ENCODE results near the gene FAM217B. TPM values are rescaled to one million over a fixed set of nuclear protein-coding genes. Genes with fewer than 3 reads are reported as not detected.

FAM217B gene
- total RNA-seq (2014; rRNA removed; shearing (Covaris generic)), result 9.0 and 12.6 TPM in 2 replicates

- DNase-seq (ENCODE audit: low read depth), result peak; percentile 98
Observed at GRCh38 chr20:59940129-59940955, at the start of gene FAM217B, which contains the start of gene PPP1R3D. TSS of gene FAM217B (plus strand) at chr20:59940389. CDS start at chr20:59943944, 3,555 bp downstream. TSS of gene PPP1R3D (minus strand) at chr20:59940305. CDS start at chr20:59939931, 374 bp downstream.

- no peak for DNase-seq (ENCODE audit: low read depth)
Observed at GRCh38 chr20:59891581-59891980, 48.6 kb upstream of the FAM217B start.

GRCh38 chr20:59895908-59896307 lies 44.3 kb upstream of the FAM217B start:
- no peak for DNase-seq (ENCODE audit: low read depth)

- no peak for DNase-seq (ENCODE audit: low read depth)
Observed at GRCh38 chr20:59902470-59902869, 37.7 kb upstream of the FAM217B start.

- DNase-seq (ENCODE audit: low read depth), result no peak
Observed at GRCh38 chr20:59903621-59904020, 36.6 kb upstream of the FAM217B start.

- no peak for DNase-seq (ENCODE audit: low read depth)
Observed at GRCh38 chr20:59908855-59909254, 31.3 kb upstream of the FAM217B start.

- no peak for DNase-seq (ENCODE audit: low read depth)
Observed at GRCh38 chr20:59911041-59911440, 29.1 kb upstream of the FAM217B start.

- no peak for DNase-seq (ENCODE audit: low read depth)
Observed at GRCh38 chr20:59912609-59913008, 27.6 kb upstream of the FAM217B start.

- no peak for DNase-seq (ENCODE audit: low read depth)
Observed at GRCh38 chr20:59920944-59921343, 19.2 kb upstream of the FAM217B start.

- no peak for DNase-seq (ENCODE audit: low read depth)
Observed at GRCh38 chr20:59923514-59923913, 16.7 kb upstream of the FAM217B start.

- DNase-seq (ENCODE audit: low read depth), result no peak
Observed at GRCh38 chr20:59925359-59925758, 14.8 kb upstream of the FAM217B start.

GRCh38 chr20:59925899-59926298 lies 14.3 kb upstream of the FAM217B start:
- DNase-seq (ENCODE audit: low read depth), result no peak

- no peak for DNase-seq (ENCODE audit: low read depth)
Observed at GRCh38 chr20:59931511-59932312, 8.5 kb upstream of the FAM217B start.

- no peak for DNase-seq (ENCODE audit: low read depth)
Observed at GRCh38 chr20:59932616-59933295, 7.4 kb upstream of the FAM217B start.

GRCh38 chr20:59933296-59933848 lies 6.8 kb upstream of the FAM217B start, which contains the start of gene SYCP2:
TSS of gene SYCP2 (minus strand) at chr20:59933637. CDS start at chr20:59922413, 11,224 bp downstream.
- peak; percentile 70 for DNase-seq (ENCODE audit: low read depth)

- DNase-seq (ENCODE audit: low read depth), result peak; percentile 81
Observed at GRCh38 chr20:59933849-59934585, 6.2 kb upstream of the FAM217B start.

- no peak for DNase-seq (ENCODE audit: low read depth)
Observed at GRCh38 chr20:59935457-59936185, 4.6 kb upstream of the FAM217B start.

- DNase-seq (ENCODE audit: low read depth), result no peak
Observed at GRCh38 chr20:59936409-59936808, 3.8 kb upstream of the FAM217B start.

- DNase-seq (ENCODE audit: low read depth), result no peak
Observed at GRCh38 chr20:59937150-59937549, 3.0 kb upstream of the FAM217B start.

- DNase-seq (ENCODE audit: low read depth), result peak; percentile 67
Observed at GRCh38 chr20:59938221-59938620, 2.0 kb upstream of the FAM217B start.

Measured in RPMI7951 (cell line).